ENCODE results near the gene VTN.

The VTN gene

DNA sequence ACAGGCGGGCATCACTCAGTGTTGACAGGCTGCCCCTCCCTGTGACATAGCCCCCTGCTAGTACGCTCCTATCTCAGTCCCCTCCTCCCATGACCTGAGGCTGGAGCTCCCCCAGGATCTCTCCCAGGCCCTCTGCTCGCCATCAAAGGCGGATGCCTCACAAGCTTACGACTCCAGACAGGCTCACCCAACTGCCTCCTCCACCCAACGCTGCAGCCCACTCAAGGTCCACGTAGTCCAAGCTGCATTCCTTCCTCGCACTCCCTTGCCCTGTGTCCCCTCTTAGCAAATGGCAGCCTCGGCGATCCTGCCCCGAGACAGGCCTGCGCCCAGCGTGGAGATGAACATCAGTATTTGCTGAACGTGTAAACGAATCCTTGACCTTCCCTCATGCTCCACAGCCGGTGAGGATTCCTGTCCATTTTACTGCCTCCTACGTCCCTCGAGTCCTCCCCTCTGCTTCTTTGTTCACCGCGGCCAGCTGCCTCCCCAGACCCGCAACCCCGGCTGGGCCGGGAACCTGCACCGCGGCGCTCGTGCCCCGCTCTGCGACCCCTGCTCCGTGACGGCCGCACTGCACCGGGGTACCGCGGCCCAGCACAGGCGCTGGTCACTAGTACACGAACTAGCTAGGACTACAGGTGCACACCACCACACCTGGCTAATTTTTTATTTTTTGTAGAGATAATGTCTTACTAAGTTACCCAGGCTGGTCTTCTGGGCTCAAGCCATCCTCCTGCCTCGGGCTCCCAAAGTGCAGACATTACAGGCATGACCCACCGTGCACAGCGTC is 51.9 kb downstream of the VTN start:
- no peak for DNase-seq

Data from CD4-positive, alpha-beta T cell treated with Interleukin-10 for 1 hour (primary cell).